Endothelial cell of hepatic sinusoid (primary cell): ENCODE data around the gene ARID1B.

Experiments used
- in situ Hi-C: cut with HindIII; loops from 2 replicates; pipeline ENCODE4 v1.10.0; 2017; ENCODE audit warnings: low sequenced_read_pairs

ARID1B gene

GRCh38 chr6:156821707-156822106 lies 44.5 kb downstream of the ARID1B start:
- in situ Hi-C loops, result no loop called here

- in situ Hi-C loops, result no loop called here
Observed at GRCh38 chr6:156822747-156823206, 45.6 kb downstream of the ARID1B start.

GRCh38 chr6:156824142-156824541 lies 47.0 kb downstream of the ARID1B start:
- in situ Hi-C loops, result no loop called here

- in situ Hi-C loops, result no loop called here
Observed at GRCh38 chr6:156825475-156825874, 48.3 kb downstream of the ARID1B start.

GRCh38 chr6:156826290-156826955 lies 49.2 kb downstream of the ARID1B start:
- in situ Hi-C loops, result no loop called here

GRCh38 chr6:156827382-156827781 lies 50.2 kb downstream of the ARID1B start:
- in situ Hi-C loops, result no loop called here

- in situ Hi-C loops, result no loop called here
Observed at GRCh38 chr6:156828280-156828703, 51.1 kb downstream of the ARID1B start.

- in situ Hi-C loops, result no loop called here
Observed at GRCh38 chr6:156830126-156830525, 52.9 kb downstream of the ARID1B start.

- in situ Hi-C loops, result no loop called here
Observed at GRCh38 chr6:156832231-156832647, 55.1 kb downstream of the ARID1B start.

GRCh38 chr6:156832669-156833068 lies 55.5 kb downstream of the ARID1B start:
- in situ Hi-C loops, result no loop called here

GRCh38 chr6:156833755-156834154 lies 56.6 kb downstream of the ARID1B start:
- in situ Hi-C loops, result no loop called here

- in situ Hi-C loops, result no loop called here
Observed at GRCh38 chr6:156839129-156839528, 62.0 kb downstream of the ARID1B start.

GRCh38 chr6:156839591-156840001 lies 62.4 kb downstream of the ARID1B start:
- in situ Hi-C loops, result no loop called here

- in situ Hi-C loops, result no loop called here
Observed at GRCh38 chr6:156840136-156840535, 63.0 kb downstream of the ARID1B start.

GRCh38 chr6:156840606-156841005 lies 63.4 kb downstream of the ARID1B start:
- in situ Hi-C loops, result no loop called here

GRCh38 chr6:156841508-156841907 lies 64.3 kb downstream of the ARID1B start:
- in situ Hi-C loops, result no loop called here

GRCh38 chr6:156842598-156843250 lies 65.5 kb downstream of the ARID1B start:
- in situ Hi-C loops, result no loop called here

GRCh38 chr6:156844089-156844488 lies 66.9 kb downstream of the ARID1B start:
- in situ Hi-C loops, result no loop called here

GRCh38 chr6:156845454-156846155 lies 68.4 kb downstream of the ARID1B start:
- in situ Hi-C loops, result no loop called here

GRCh38 chr6:156846845-156847599 lies 69.8 kb downstream of the ARID1B start:
- in situ Hi-C loops, result no loop called here

- in situ Hi-C loops, result no loop called here
Observed at GRCh38 chr6:156848123-156848522, 70.9 kb downstream of the ARID1B start.
